Measurements from ENCODE around the gene NKAIN2.
"Not testable (repeated sequence)": the region's sequence is repeated elsewhere in the genome, so short reads cannot be mapped to it uniquely, and the experiment has no call there.

The NKAIN2 gene

DNA sequence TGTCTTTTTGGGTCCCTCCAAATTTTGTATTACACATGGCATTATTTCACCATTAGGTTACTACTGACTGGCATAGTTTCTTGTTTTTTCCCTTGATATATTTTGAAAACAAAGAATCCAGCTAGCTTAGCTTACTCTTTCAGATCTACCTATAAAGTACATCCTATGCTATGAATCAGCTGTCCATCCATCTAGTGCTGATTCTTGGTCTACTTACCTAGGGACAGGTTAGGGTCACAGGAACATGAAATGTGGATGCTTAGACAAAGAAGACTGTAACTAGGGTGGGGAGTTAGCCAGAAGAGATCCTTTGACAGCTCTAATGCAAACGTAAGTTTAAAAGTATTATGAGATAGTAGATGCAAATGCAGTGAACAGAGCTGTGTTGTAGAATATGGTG, 91.7 kb downstream of the NKAIN2 start:
- no peak for DNase-seq (ENCODE audit: low read depth in 2 of 2)

GRCh38 chr6:123895806-123896205, 92.1 kb downstream of the NKAIN2 start:
- DNase-seq (ENCODE audit: low read depth in 2 of 2), result no peak

- no peak for DNase-seq (ENCODE audit: low read depth in 2 of 2)
These were observed 93.2 kb downstream of the NKAIN2 start for GRCh38 chr6:123896869-123897268.

- DNase-seq (ENCODE audit: low read depth in 2 of 2), result no peak
These were observed 94.3 kb downstream of the NKAIN2 start for GRCh38 chr6:123897965-123898364.

- no peak for DNase-seq (ENCODE audit: low read depth in 2 of 2)
These were observed 95.0 kb downstream of the NKAIN2 start for GRCh38 chr6:123898665-123899064.

GRCh38 chr6:123899745-123900144, 96.1 kb downstream of the NKAIN2 start:
- no peak for DNase-seq (ENCODE audit: low read depth in 2 of 2)

DNA sequence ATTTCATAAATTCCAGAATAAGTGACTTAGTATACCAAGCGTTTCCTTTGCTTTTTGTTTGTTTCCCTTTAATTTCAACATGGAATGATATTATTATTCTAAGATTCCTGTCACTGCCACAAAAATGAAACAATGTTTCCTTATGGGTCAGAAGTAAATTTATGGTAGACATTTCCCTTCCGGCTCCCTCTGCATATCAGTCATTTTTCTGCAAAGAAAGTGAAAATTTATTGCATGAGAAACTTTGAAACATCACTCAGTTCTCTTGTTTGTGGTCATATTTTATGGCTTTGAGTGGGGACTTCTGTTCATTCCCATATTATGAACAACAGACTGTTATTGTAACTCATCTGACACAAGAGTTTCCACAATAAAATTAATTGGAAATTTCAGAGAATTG, 97.8 kb downstream of the NKAIN2 start:
- no peak for DNase-seq (ENCODE audit: low read depth in 2 of 2)

DNA sequence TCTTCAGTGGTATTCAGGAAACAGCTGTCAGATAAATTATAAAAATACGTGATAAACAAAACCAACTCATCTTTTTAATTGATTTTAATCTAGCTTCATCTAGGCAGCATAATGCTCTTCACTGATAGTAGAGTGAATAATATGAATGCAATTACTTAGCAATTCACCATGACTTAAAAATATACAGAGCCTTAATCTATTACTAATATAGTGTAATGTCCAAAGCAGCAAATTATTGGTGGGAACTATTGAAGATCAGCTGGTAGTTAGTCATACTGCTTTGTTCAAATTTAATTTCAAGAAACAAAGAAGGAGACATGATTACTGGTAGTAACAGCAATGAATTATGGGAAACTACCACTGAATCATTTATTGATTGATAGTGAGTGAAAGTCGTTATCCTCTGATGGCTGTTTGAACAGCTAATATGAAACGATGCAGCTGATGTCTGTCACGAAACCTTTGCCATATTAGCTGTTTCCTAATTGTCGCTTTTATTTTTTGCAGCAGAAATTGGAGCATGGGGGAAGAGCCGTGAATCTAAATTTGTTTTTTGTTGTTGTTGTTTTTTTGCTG, 99.2 kb downstream of the NKAIN2 start:
- no peak for DNase-seq (ENCODE audit: low read depth in 2 of 2)

DNA sequence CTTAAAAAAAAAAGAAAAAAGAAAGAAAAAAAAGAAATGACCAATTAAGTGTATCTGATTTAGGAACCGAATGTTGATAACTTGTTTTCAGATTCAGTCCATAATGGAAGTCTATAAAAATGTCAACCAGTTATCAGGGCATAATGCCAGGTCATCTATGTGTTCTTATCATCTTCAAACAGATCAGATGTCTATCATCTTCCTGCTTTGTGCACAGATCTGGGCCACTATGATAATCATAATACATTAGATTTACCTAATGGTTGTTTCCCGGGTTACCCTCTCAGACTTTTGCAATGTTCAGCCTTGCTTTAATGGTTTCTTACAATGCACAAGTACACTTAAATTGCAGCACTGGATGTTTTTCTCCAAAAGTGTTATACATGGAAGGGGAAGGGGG, 100.6 kb downstream of the NKAIN2 start:
- no peak for DNase-seq (ENCODE audit: low read depth in 2 of 2)

GRCh38 chr6:123908797-123909196, 105.1 kb downstream of the NKAIN2 start:
- no peak for DNase-seq (ENCODE audit: low read depth in 2 of 2)

DNA sequence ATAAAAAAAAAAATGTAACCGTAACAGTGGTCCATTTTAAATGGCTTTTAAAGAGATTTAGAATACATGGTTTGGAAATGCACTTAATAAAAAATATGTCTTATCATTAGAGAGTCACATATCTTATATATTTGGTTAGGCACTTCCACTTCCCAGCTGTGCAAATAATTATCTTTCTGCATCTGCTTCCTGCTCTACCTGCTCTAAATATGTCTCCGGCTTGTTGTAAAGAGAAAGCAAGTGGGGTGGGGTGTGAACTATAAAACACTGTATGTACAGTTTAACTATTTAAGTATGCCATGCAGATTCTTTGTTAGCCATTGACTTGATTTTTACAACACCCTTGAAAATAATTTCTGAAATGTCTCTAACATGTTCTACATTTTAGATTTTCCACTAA, 106.3 kb downstream of the NKAIN2 start:
- DNase-seq (ENCODE audit: low read depth in 2 of 2), result no peak

GRCh38 chr6:123913863-123914262, 110.2 kb downstream of the NKAIN2 start:
- no peak for DNase-seq (ENCODE audit: low read depth in 2 of 2)

GRCh38 chr6:123923379-123923778, 119.7 kb downstream of the NKAIN2 start:
- DNase-seq (ENCODE audit: low read depth in 2 of 2), result not testable (repeated sequence)

DNA sequence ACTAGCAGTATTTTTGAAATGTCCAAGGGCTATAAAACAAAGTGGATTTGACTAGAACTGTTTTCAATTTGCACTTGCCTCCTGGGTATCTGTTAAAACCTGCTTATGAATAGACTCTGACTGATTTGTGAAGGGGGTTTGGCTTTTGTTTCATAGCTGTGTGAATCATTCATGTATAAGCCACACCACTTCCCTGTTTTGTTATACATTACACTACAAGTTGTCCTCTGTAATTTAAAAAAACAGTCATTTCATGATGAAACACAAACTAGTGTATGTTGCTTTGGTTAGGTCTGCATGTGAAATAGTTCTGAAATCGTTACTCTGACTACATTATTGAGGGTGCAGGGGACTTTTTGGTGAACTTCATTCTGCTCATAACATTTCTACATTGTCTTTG, 121.7 kb downstream of the NKAIN2 start:
- no peak for DNase-seq (ENCODE audit: low read depth in 2 of 2)

DNA sequence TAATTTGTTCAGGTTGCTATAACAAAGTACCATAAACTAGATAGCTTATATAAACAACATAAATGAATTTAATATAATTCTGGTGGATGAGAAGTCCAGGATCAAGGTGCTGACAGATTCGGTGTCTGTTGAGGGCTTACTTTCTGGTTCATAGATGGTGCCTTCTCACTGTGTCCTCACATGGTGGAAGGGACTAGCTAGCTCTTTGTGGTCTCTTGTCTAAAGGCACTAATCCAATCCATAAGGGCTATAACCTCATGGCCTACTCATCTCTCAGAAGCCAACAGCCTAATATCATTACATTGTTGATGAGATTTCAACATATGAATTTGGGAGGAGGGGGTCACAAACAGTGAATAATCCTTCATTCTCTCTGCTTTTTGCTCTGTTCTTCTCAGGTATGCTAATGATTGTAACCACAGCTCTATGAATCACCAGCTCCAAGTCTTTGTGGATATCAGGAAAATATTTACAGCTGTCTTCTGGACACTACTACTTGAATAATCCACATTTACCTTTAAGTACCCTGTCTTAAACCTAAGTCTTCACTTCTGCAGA, 122.3 kb downstream of the NKAIN2 start:
- no peak for DNase-seq (ENCODE audit: low read depth in 2 of 2)

GRCh38 chr6:123928529-123928928, 124.9 kb downstream of the NKAIN2 start:
- DNase-seq (ENCODE audit: low read depth in 2 of 2), result no peak

DNA sequence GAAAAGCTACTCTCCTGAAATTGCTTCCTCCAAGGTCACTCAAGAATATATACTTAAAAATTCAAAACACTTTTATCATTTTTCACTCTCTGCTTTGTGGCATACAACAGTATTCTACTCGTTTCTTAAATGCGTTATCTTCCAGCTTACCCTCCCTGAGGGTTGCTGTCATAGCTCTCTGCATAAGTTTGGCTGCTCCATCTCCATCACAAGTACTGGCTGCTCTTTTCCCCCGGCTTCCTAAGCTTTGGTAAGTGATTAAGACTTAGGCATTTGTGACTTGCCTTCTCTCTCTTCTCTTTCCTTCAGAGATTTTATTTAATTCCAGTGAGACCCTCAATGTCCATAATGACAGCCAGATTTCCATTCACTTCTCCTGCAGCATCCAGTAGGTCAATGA, 128.3 kb downstream of the NKAIN2 start:
- DNase-seq (ENCODE audit: low read depth in 2 of 2), result no peak

DNA sequence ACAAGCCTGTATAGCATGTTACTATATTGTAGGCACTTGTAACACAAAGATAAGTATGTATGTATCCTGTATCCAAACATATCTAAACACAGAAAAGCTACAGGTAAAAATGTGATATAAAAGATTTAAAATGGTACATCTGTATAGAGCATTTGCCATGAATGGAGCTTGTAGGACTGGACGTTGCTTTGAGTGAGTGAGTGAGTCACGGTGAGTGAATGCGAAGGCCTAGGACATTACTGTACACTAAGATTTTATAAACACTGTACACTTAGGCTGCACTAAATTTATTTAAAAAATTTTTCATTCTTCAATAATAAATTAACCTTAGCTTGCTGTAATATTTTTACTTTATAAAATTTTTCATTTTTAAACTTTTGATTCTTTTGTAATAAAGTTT, 136.9 kb downstream of the NKAIN2 start:
- DNase-seq (ENCODE audit: low read depth in 2 of 2), result no peak

GRCh38 chr6:123941855-123942254, 138.2 kb downstream of the NKAIN2 start:
- no peak for DNase-seq (ENCODE audit: low read depth in 2 of 2)

GRCh38 chr6:123945386-123945785, 141.7 kb downstream of the NKAIN2 start:
- DNase-seq (ENCODE audit: low read depth in 2 of 2), result no peak

DNA sequence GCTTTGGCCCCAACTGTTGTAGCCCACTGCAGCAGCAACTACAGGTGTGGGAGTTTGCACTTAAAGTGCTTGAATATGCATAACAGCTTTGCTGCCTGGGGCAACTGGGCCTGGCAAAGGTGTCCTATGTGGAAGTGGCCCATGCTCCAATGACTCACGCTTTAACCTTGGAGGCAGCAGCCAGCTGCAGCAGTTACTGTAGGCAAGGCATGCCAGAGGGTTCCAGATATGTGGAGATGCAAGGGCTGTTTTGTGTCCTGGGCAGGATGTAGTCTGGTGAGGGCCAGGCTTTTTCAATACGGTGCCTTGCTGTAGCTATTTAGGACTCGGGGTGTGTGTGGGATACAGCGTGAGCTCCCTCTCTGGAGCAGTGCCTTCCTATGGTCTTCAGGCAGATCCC, 150.3 kb downstream of the NKAIN2 start:
- DNase-seq (ENCODE audit: low read depth in 2 of 2), result no peak

DNA sequence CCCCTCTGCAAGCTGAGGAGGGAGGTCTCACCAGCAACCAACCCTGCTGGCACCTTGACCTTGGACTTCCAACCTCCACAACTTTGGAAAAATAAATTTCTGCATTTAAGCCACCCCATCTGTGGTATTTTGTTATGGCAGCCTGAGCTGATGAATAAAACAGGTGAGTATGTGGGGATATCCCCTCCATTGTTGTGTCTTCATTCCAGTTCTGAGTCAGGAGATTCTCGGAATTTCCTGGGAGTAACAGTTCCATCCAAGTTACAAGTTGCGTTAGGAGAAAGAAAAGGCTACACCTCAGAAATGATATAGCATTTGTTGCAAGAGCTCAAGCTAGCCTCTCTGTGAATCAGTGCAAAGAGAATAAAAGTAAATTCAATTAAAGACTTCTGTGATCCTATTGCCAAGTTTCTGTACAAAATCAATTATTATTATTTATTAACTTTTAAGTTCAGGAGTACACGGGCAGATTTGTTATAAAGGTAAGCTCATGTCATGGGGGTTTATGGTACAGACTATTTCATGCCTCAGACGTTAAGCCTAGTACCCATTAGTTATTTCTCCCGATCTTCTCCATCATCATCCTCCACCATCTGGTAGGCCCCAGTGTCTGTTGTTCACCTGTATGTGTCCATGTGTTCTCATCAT, 153.0 kb downstream of the NKAIN2 start:
- DNase-seq (ENCODE audit: low read depth in 2 of 2), result no peak

GRCh38 chr6:123962508-123962907, 158.8 kb downstream of the NKAIN2 start:
- no peak for DNase-seq (ENCODE audit: low read depth in 2 of 2)

DNA sequence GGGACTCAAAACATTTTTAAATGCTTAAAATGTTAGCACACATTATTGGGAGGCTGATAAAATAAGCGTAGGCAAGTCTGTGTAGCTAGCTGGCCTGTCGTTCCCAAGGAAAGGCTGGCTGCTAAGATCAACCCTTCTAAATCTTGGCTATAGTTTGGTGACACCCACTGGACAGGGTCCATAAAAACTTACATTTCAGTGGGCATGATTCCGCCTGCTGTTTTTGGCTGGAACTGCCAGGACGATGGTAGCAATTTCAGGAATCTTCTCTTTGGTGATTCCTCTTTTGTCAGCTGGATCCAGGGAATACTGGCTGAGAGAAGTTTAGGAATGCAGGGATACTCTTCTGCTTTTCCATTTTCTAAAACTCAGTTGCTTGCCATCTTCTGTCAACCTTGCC, 162.2 kb downstream of the NKAIN2 start:
- DNase-seq (ENCODE audit: low read depth in 2 of 2), result no peak
